ENCODE measurements around the gene SPATA6L.

Gene SPATA6L

GRCh38 chr9:4690144-4690543 lies 23.9 kb upstream of the SPATA6L start:
- Histone ChIP-seq H3K4me3 (ENCODE audit: low read length) (no peak overlapping the region), H3K23ac (ENCODE audit: low read length) (no peak overlapping the region), H2BK15ac (replicated peaks; ENCODE audit: low read depth) (no peak overlapping the region), H3K4me1 (ENCODE audit: control insufficient read depth, low read depth, low read length) (no peaks in the 10 kb centered on the region), H3K79me2 (ENCODE audit: control insufficient read depth, insufficient read depth, low read length) (no peaks in the 10 kb centered on the region), H3K18ac (ENCODE audit: low read length) (no peak overlapping the region), H3K56ac (ENCODE audit: low read length) (no peak overlapping the region), H2BK120ac (ENCODE audit: low read depth, low read length) (no peak overlapping the region), H4K8ac (ENCODE audit: low read depth, low read length) (no peak overlapping the region), H2BK5ac (ENCODE audit: low read length) (no peak overlapping the region), H3K4ac (ENCODE audit: low read depth, low read length) (no peak overlapping the region), H2AK5ac (ENCODE audit: low read length) (no peak overlapping the region), H4K5ac (ENCODE audit: low read length) (no peak overlapping the region), H3K9ac (ENCODE audit: low read length) (no peak overlapping the region), H3K27me3 (ENCODE audit: insufficient read depth, low read length, poor library complexity) (no peaks in the 10 kb centered on the region), H3K27ac (ENCODE audit: low read depth, low read length) (no peak overlapping the region), H3K79me1 (ENCODE audit: low read length) (no peaks in the 10 kb centered on the region), H3K36me3 (ENCODE audit: control insufficient read depth, insufficient read depth, low read length) (no peaks in the 10 kb centered on the region), H3K4me2 (ENCODE audit: low read length) (no peak overlapping the region)
- WGBS (ENCODE audit: extremely low coverage, insufficient coverage, low lambda C conversion rate) = no CpG with 5 or more reads among the region's 4 CpGs
- DNase-seq = no peak

GRCh38 chr9:4689687-4690104 lies 23.4 kb upstream of the SPATA6L start:
- H4K8ac ChIP-seq (ENCODE audit: low read depth, low read length) = no peak overlapping the region
- no peak overlapping the region for H2BK120ac ChIP-seq (ENCODE audit: low read depth, low read length)
- H3K4ac ChIP-seq (ENCODE audit: low read depth, low read length) = no peak overlapping the region
- H4K5ac ChIP-seq (ENCODE audit: low read length) = no peak overlapping the region
- no peaks in the 10 kb centered on the region for H3K79me1 ChIP-seq (ENCODE audit: low read length)
- H3K23ac ChIP-seq (ENCODE audit: low read length) = no peak overlapping the region
- no peak overlapping the region for H2BK5ac ChIP-seq (ENCODE audit: low read length)
- H3K4me1 ChIP-seq (ENCODE audit: control insufficient read depth, low read depth, low read length) = no peaks in the 10 kb centered on the region
- no peak overlapping the region for H3K18ac ChIP-seq (ENCODE audit: low read length)
- H3K36me3 ChIP-seq (ENCODE audit: control insufficient read depth, insufficient read depth, low read length) = no peaks in the 10 kb centered on the region
- H3K79me2 ChIP-seq (ENCODE audit: control insufficient read depth, insufficient read depth, low read length) = no peaks in the 10 kb centered on the region
- WGBS (ENCODE audit: extremely low coverage, insufficient coverage, low lambda C conversion rate) = no CpG with 5 or more reads among the region's 1 CpG
- no peak overlapping the region for H3K4me2 ChIP-seq (ENCODE audit: low read length)
- H3K27me3 ChIP-seq (ENCODE audit: insufficient read depth, low read length, poor library complexity) = no peaks in the 10 kb centered on the region
- H3K4me3 ChIP-seq (ENCODE audit: low read length) = no peak overlapping the region
- no peak overlapping the region for H3K27ac ChIP-seq (ENCODE audit: low read depth, low read length)
- H3K56ac ChIP-seq (ENCODE audit: low read length) = no peak overlapping the region
- DNase-seq = no peak
- H2AK5ac ChIP-seq (ENCODE audit: low read length) = no peak overlapping the region
- H2BK15ac ChIP-seq (replicated peaks; ENCODE audit: low read depth) = no peak overlapping the region
- H3K9ac ChIP-seq (ENCODE audit: low read length) = no peak overlapping the region

GRCh38 chr9:4689021-4689420 lies 22.7 kb upstream of the SPATA6L start:
- no peaks in the 10 kb centered on the region for H3K79me2 ChIP-seq (ENCODE audit: control insufficient read depth, insufficient read depth, low read length)
- no peaks in the 10 kb centered on the region for H3K79me1 ChIP-seq (ENCODE audit: low read length)
- no peak overlapping the region for H3K27ac ChIP-seq (ENCODE audit: low read depth, low read length)
- no peak overlapping the region for H3K9ac ChIP-seq (ENCODE audit: low read length)
- H3K23ac ChIP-seq (ENCODE audit: low read length) = no peak overlapping the region
- no peak for DNase-seq
- H3K56ac ChIP-seq (ENCODE audit: low read length) = no peak overlapping the region
- no peak overlapping the region for H4K8ac ChIP-seq (ENCODE audit: low read depth, low read length)
- H2BK120ac ChIP-seq (ENCODE audit: low read depth, low read length) = no peak overlapping the region
- no peaks in the 10 kb centered on the region for H3K4me1 ChIP-seq (ENCODE audit: control insufficient read depth, low read depth, low read length)
- H2BK5ac ChIP-seq (ENCODE audit: low read length) = no peak overlapping the region
- H3K4me3 ChIP-seq (ENCODE audit: low read length) = no peak overlapping the region
- H3K4me2 ChIP-seq (ENCODE audit: low read length) = no peak overlapping the region
- no peak overlapping the region for H2AK5ac ChIP-seq (ENCODE audit: low read length)
- H3K18ac ChIP-seq (ENCODE audit: low read length) = no peak overlapping the region
- H2BK15ac ChIP-seq (replicated peaks; ENCODE audit: low read depth) = no peak overlapping the region
- H3K27me3 ChIP-seq (ENCODE audit: insufficient read depth, low read length, poor library complexity) = no peaks in the 10 kb centered on the region
- no peaks in the 10 kb centered on the region for H3K36me3 ChIP-seq (ENCODE audit: control insufficient read depth, insufficient read depth, low read length)
- H3K4ac ChIP-seq (ENCODE audit: low read depth, low read length) = no peak overlapping the region
- no CpG with 5 or more reads among the region's 2 CpGs for WGBS (ENCODE audit: extremely low coverage, insufficient coverage, low lambda C conversion rate)
- no peak overlapping the region for H4K5ac ChIP-seq (ENCODE audit: low read length)

- H3K27me3 ChIP-seq (ENCODE audit: insufficient read depth, low read length, poor library complexity) = no peaks in the 10 kb centered on the region
- peaks cover 4% of the 10 kb centered on the region for H3K79me2 ChIP-seq (ENCODE audit: control insufficient read depth, insufficient read depth, low read length)
- H3K79me1 ChIP-seq (ENCODE audit: low read length) = peaks cover 4% of the 10 kb centered on the region
- no peak overlapping the region for H3K4me3 ChIP-seq (ENCODE audit: low read length)
- DNase-seq = no peak
- no peak overlapping the region for H2AK5ac ChIP-seq (ENCODE audit: low read length)
- no peak overlapping the region for H3K27ac ChIP-seq (ENCODE audit: low read depth, low read length)
- H3K4ac ChIP-seq (ENCODE audit: low read depth, low read length) = no peak overlapping the region
- no peak overlapping the region for H3K56ac ChIP-seq (ENCODE audit: low read length)
- H3K18ac ChIP-seq (ENCODE audit: low read length) = no peak overlapping the region
- H3K36me3 ChIP-seq (ENCODE audit: control insufficient read depth, insufficient read depth, low read length) = no peaks in the 10 kb centered on the region
- H3K23ac ChIP-seq (ENCODE audit: low read length) = no peak overlapping the region
- H2BK5ac ChIP-seq (ENCODE audit: low read length) = no peak overlapping the region
- no peaks in the 10 kb centered on the region for H3K4me1 ChIP-seq (ENCODE audit: control insufficient read depth, low read depth, low read length)
- H3K9ac ChIP-seq (ENCODE audit: low read length) = no peak overlapping the region
- H4K5ac ChIP-seq (ENCODE audit: low read length) = no peak overlapping the region
- H2BK120ac ChIP-seq (ENCODE audit: low read depth, low read length) = no peak overlapping the region
- no peak overlapping the region for H3K4me2 ChIP-seq (ENCODE audit: low read length)
- no peak overlapping the region for H4K8ac ChIP-seq (ENCODE audit: low read depth, low read length)
- H2BK15ac ChIP-seq (replicated peaks; ENCODE audit: low read depth) = no peak overlapping the region
- WGBS (ENCODE audit: extremely low coverage, insufficient coverage, low lambda C conversion rate) = no CpG with 5 or more reads among the region's 1 CpG
Observed at GRCh38 chr9:4686584-4686983, 20.3 kb upstream of the SPATA6L start.

GRCh38 chr9:4686112-4686511 lies 19.8 kb upstream of the SPATA6L start:
- H3K23ac ChIP-seq (ENCODE audit: low read length) = no peak overlapping the region
- WGBS (ENCODE audit: extremely low coverage, insufficient coverage, low lambda C conversion rate) = no CpG with 5 or more reads among the region's 4 CpGs
- H2AK5ac ChIP-seq (ENCODE audit: low read length) = no peak overlapping the region
- H4K5ac ChIP-seq (ENCODE audit: low read length) = no peak overlapping the region
- H3K27me3 ChIP-seq (ENCODE audit: insufficient read depth, low read length, poor library complexity) = no peaks in the 10 kb centered on the region
- no peak overlapping the region for H3K4ac ChIP-seq (ENCODE audit: low read depth, low read length)
- no peak for DNase-seq
- H3K4me2 ChIP-seq (ENCODE audit: low read length) = no peak overlapping the region
- H3K27ac ChIP-seq (ENCODE audit: low read depth, low read length) = no peak overlapping the region
- H3K56ac ChIP-seq (ENCODE audit: low read length) = no peak overlapping the region
- H3K4me1 ChIP-seq (ENCODE audit: control insufficient read depth, low read depth, low read length) = no peaks in the 10 kb centered on the region
- H3K4me3 ChIP-seq (ENCODE audit: low read length) = no peak overlapping the region
- no peak overlapping the region for H2BK15ac ChIP-seq (replicated peaks; ENCODE audit: low read depth)
- H2BK5ac ChIP-seq (ENCODE audit: low read length) = no peak overlapping the region
- no peak overlapping the region for H4K8ac ChIP-seq (ENCODE audit: low read depth, low read length)
- no peak overlapping the region for H3K18ac ChIP-seq (ENCODE audit: low read length)
- no peak overlapping the region for H2BK120ac ChIP-seq (ENCODE audit: low read depth, low read length)
- no peaks in the 10 kb centered on the region for H3K36me3 ChIP-seq (ENCODE audit: control insufficient read depth, insufficient read depth, low read length)
- H3K79me1 ChIP-seq (ENCODE audit: low read length) = peaks cover 4% of the 10 kb centered on the region
- no peak overlapping the region for H3K9ac ChIP-seq (ENCODE audit: low read length)
- H3K79me2 ChIP-seq (ENCODE audit: control insufficient read depth, insufficient read depth, low read length) = peaks cover 7% of the 10 kb centered on the region

GRCh38 chr9:4684820-4685219 lies 18.5 kb upstream of the SPATA6L start:
- no peak overlapping the region for H3K27ac ChIP-seq (ENCODE audit: low read depth, low read length)
- H3K9ac ChIP-seq (ENCODE audit: low read length) = no peak overlapping the region
- no peak overlapping the region for H2BK120ac ChIP-seq (ENCODE audit: low read depth, low read length)
- no peak overlapping the region for H4K8ac ChIP-seq (ENCODE audit: low read depth, low read length)
- H3K56ac ChIP-seq (ENCODE audit: low read length) = peak overlapping the region; percentile 10
- peaks cover 19% of the 10 kb centered on the region for H3K79me2 ChIP-seq (ENCODE audit: control insufficient read depth, insufficient read depth, low read length)
- H3K4me3 ChIP-seq (ENCODE audit: low read length) = no peak overlapping the region
- H3K4me1 ChIP-seq (ENCODE audit: control insufficient read depth, low read depth, low read length) = no peaks in the 10 kb centered on the region
- H2BK15ac ChIP-seq (replicated peaks; ENCODE audit: low read depth) = no peak overlapping the region
- peak; percentile 54 for DNase-seq
- H2BK5ac ChIP-seq (ENCODE audit: low read length) = no peak overlapping the region
- H3K23ac ChIP-seq (ENCODE audit: low read length) = no peak overlapping the region
- no peaks in the 10 kb centered on the region for H3K36me3 ChIP-seq (ENCODE audit: control insufficient read depth, insufficient read depth, low read length)
- peak overlapping the region; percentile 28 for H3K18ac ChIP-seq (ENCODE audit: low read length)
- whole genome bisulfite sequencing (ENCODE audit: extremely low coverage, insufficient coverage, low lambda C conversion rate) = no CpG with 5 or more reads among the region's 4 CpGs
- no peak overlapping the region for H3K4ac ChIP-seq (ENCODE audit: low read depth, low read length)
- no peak overlapping the region for H3K4me2 ChIP-seq (ENCODE audit: low read length)
- no peaks in the 10 kb centered on the region for H3K27me3 ChIP-seq (ENCODE audit: insufficient read depth, low read length, poor library complexity)
- peaks cover 9% of the 10 kb centered on the region for H3K79me1 ChIP-seq (ENCODE audit: low read length)
- H4K5ac ChIP-seq (ENCODE audit: low read length) = no peak overlapping the region
- no peak overlapping the region for H2AK5ac ChIP-seq (ENCODE audit: low read length)
